Measurements from ENCODE around the gene FGF23. TPM values are rescaled to one million over a fixed set of nuclear protein-coding genes. Genes with fewer than 3 reads are reported as not detected.

Gene FGF23
- total and polyA plus RNA-seq, 2 of the 4 experiments (the other 2 are of a cell fraction): not detected

DNA sequence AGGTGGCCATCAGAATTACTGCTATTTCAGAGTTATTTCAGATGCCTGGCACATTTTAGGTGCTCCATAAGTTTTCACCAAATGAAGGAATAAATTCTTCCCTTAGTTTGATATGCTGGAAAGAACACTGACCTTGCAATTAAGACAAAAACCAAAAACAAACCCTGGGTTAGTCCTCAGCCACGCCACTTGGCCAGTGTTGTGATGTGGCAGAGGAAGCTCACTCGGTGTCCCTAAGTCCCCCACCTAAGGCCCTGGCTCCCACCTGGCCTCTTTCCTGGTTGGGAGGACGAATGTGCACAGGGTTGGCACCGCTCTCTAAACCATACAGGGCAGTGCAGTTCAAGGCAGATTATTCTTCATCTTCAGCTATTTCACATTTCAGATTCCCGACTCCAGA is 13.7 kb upstream of the FGF23 start:
- Histone ChIP-seq H2AK5ac (ENCODE audit: low read depth, low read length) (no peak overlapping the region), H4K20me1 (ENCODE audit: insufficient read depth, low read length) (no peaks in the 10 kb centered on the region), H3K4me3 (ENCODE audit: insufficient read depth, low read depth, low read length) (no peak overlapping the region), H2BK15ac (ENCODE audit: low read depth, low read length) (no peak overlapping the region), H2BK120ac (ENCODE audit: low read depth, low read length) (no peak overlapping the region), H3K27ac (ENCODE audit: insufficient read depth, low read length) (no peak overlapping the region), H2BK5ac (ENCODE audit: low read depth, low read length, poor library complexity, severe bottlenecking) (no peak overlapping the region), H3K14ac (replicated peaks; ENCODE audit: low read depth, low read length) (no peak overlapping the region), H2AK9ac (replicated peaks; ENCODE audit: low read depth, low read length, poor library complexity) (no peak overlapping the region), H3K27me3 (ENCODE audit: control insufficient read depth, insufficient read depth, low read length) (peaks cover 4% of the 10 kb centered on the region; the same call in 1 of the 2 replicates), H2AFZ (replicated peaks; ENCODE audit: low read length, poor library complexity) (no peak overlapping the region), H4K8ac (ENCODE audit: low read depth in 2 of 2, low read length in 2 of 2) (no peak overlapping the region), H3K56ac (ENCODE audit: extremely low read depth, insufficient read depth, low read length) (no peak overlapping the region), H4K5ac (ENCODE audit: low read depth, low read length) (no peak overlapping the region), H4K91ac (ENCODE audit: insufficient read depth, low read depth, low read length) (no peak overlapping the region), H3K18ac (ENCODE audit: low read depth, low read length) (no peak overlapping the region), H3K4me1 (ENCODE audit: control insufficient read depth, insufficient read depth, low read length) (no peaks in the 10 kb centered on the region), H3K36me3 (ENCODE audit: control insufficient read depth, insufficient read depth, low read length) (no peaks in the 10 kb centered on the region), H3K9ac (ENCODE audit: low read depth, low read length) (no peak overlapping the region), H3K79me1 (ENCODE audit: low read depth in 1 of 2, low read length in 2 of 2) (no peaks in the 10 kb centered on the region), H2BK20ac (ENCODE audit: low read depth, low read length) (no peak overlapping the region), H3K9me3 (ENCODE audit: control insufficient read depth, insufficient read depth, low read length) (no peaks in the 10 kb centered on the region), H3K4me2 (ENCODE audit: low read depth, low read length) (no peak overlapping the region), H3K23ac (ENCODE audit: low read depth, low read length) (no peak overlapping the region), H3K9me1 (ENCODE audit: insufficient read depth, low read length) (no peaks in the 10 kb centered on the region), H3K4ac (ENCODE audit: low read depth, low read length) (no peak overlapping the region)
- ATAC-seq (ENCODE audit: low read depth) (no peak), DNase-seq (no peak)
- BruUV-seq (replicated peaks): no TSS peak
- intact Hi-C loops (cut with micrococcal nuclease) (no loop called here), in situ Hi-C loops (cut with MboI; ENCODE audit: low sequenced_read_pairs) (no loop called here), dilution Hi-C loops (cut with HindIII; ENCODE audit: low sequenced_read_pairs, unreplicated experiment) (no loop called here)
- POLR2A ChIA-PET (ENCODE audit: unreplicated experiment): no interaction called here
- TF ChIP-seq NFE2L2 (IDR thresholded peaks at IDR 0.05; ENCODE audit: low read depth, low read length) (no peak), SMC3 (IDR thresholded peaks at IDR 0.05; ENCODE audit: low read depth, low read length) (no peak), MAZ (IDR thresholded peaks at IDR 0.05; ENCODE audit: borderline replicate concordance, low read depth, low read length) (no peak), RCOR1 (IDR thresholded peaks at IDR 0.05; ENCODE audit: insufficient replicate concordance, low read length) (no peak), CEBPB (IDR thresholded peaks at IDR 0.05; ENCODE audit: low read depth, low read length) (no peak), BHLHE40 (IDR thresholded peaks at IDR 0.05; ENCODE audit: low read depth, low read length) (no peak), CHD1 (IDR thresholded peaks at IDR 0.05; ENCODE audit: low read depth, low read length) (no peak), POLR2A (IDR thresholded peaks at IDR 0.05; ENCODE audit: low read depth, low read length) (no peak), RAD21 (IDR thresholded peaks at IDR 0.05; ENCODE audit: low read length) (no peak), FOS (IDR thresholded peaks at IDR 0.05; ENCODE audit: low read depth, low read length) (no peak), MXI1 (IDR thresholded peaks at IDR 0.05; ENCODE audit: borderline replicate concordance, low read depth, low read length) (no peak), MAFK (IDR thresholded peaks at IDR 0.05; ENCODE audit: low read depth, low read length) (no peak)
- TF ChIP-seq, protein P1, sequence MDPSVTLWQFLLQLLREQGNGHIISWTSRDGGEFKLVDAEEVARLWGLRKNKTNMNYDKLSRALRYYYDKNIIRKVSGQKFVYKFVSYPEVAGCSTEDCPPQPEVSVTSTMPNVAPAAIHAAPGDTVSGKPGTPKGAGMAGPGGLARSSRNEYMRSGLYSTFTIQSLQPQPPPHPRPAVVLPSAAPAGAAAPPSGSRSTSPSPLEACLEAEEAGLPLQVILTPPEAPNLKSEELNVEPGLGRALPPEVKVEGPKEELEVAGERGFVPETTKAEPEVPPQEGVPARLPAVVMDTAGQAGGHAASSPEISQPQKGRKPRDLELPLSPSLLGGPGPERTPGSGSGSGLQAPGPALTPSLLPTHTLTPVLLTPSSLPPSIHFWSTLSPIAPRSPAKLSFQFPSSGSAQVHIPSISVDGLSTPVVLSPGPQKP (IDR thresholded peaks at IDR 0.05; ENCODE audit: borderline replicate concordance, low read depth, low read length): no peak
- TF ChIP-seq, protein P2, sequence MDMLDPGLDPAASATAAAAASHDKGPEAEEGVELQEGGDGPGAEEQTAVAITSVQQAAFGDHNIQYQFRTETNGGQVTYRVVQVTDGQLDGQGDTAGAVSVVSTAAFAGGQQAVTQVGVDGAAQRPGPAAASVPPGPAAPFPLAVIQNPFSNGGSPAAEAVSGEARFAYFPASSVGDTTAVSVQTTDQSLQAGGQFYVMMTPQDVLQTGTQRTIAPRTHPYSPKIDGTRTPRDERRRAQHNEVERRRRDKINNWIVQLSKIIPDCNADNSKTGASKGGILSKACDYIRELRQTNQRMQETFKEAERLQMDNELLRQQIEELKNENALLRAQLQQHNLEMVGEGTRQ (IDR thresholded peaks at IDR 0.05; ENCODE audit: low read depth, low read length): no peak
- TF ChIP-seq, protein P3, sequence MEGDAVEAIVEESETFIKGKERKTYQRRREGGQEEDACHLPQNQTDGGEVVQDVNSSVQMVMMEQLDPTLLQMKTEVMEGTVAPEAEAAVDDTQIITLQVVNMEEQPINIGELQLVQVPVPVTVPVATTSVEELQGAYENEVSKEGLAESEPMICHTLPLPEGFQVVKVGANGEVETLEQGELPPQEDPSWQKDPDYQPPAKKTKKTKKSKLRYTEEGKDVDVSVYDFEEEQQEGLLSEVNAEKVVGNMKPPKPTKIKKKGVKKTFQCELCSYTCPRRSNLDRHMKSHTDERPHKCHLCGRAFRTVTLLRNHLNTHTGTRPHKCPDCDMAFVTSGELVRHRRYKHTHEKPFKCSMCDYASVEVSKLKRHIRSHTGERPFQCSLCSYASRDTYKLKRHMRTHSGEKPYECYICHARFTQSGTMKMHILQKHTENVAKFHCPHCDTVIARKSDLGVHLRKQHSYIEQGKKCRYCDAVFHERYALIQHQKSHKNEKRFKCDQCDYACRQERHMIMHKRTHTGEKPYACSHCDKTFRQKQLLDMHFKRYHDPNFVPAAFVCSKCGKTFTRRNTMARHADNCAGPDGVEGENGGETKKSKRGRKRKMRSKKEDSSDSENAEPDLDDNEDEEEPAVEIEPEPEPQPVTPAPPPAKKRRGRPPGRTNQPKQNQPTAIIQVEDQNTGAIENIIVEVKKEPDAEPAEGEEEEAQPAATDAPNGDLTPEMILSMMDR (conservative IDR thresholded peaks at IDR 0.05; ENCODE audit: low read depth, low read length): no peak
- CTCF ChIA-PET: no interaction called here
- WGBS, 2 experiments (ENCODE audit: extremely low coverage in 2 of 2, insufficient read length in 1 of 2): no CpG with 5 or more reads among the region's 5 CpGs

Measured in IMR-90 (cell line).